T47D (cell line): Measurements from ENCODE around the gene PDCD6IP.

Experiments used
- DNase-seq, 2 experiments: peaks; one replicate each; pipeline versions ENCODE4 v3.0.0 to v3.0.0-alpha.2; 2011 to 2012; ENCODE audit warnings: low read depth in 1 of 2, low spot score in 1 of 2
- JUND ChIP-seq: IDR thresholded peaks from 2 replicates; pipeline ENCODE4 v1.6.1; 2012; ENCODE audit warnings: low read depth
- in situ Hi-C: cut with HindIII; loops from 2 replicates; pipeline ENCODE4 v1.10.0; 2016; ENCODE audit warnings: low sequenced_read_pairs, low pct_unique_long_range_greater_than_20kb

PDCD6IP gene

DNA sequence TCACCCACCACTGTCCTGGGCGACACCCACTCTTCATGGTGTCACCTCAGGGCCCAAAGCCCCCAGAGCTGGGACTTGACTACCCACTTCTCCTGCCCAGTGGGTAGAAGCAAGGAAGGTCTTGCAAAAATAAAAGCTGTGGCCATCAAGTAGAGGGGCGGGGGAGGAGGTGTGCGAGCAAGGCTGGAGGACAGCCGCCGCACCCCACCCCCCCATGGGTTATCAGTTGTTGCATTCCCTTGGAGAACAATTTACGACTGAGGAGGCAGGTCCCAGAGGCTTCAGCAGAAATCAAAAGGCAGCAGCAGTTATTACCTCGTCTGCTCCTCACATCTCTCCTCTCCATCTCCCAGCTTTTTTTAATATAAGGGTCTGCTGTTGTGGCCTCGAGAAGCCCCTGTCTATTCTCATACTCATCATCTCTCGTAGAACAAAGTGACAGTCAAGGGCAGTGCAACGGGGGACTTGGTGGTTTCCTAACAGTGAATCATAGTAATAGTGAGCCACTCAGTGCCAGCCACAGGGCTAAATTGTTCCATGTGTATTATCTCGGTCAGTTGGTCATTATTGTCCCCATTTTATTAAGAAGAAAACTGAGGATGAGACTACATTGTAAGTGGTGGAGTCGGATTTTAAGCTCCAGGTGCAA is 116.4 kb downstream of the PDCD6IP start:
- in situ Hi-C loops: no loop called here
- TF ChIP-seq JUND: no peak
- no peak for DNase-seq

DNA sequence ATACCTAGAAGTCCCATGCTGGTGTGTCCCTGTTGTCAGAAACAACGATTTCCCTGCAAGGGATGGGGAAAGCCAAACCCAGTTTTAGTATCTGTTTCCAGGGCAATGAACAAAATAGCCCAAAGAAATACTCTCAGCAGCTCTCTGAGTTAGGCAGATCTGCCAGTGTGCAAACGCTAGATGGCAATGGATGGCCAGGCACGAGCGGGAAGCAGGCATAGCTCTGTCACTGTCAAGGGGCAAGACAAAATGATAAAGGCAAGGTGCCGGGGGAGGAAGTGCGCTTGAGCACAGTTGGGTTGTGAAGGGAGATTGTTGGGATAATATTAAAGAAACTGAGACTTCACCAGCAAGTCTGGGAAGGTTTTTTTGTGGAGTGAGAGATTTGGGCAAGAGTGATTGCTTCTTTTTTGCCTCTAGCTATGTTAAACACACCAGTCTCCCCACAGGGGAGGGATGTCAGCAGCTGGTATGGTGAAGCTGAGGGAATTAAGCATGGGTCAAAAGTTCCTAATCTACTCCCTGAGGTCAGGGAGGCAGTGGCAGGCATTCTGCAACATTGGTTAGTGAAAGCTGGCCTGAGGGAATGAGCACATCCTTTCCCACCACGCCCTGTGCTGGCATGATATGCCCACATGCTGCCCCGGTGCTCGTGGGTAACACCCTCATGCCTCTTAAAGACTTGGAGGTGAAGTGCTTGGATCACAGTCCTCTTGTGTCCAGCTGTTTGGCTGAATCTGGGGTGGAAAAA is 117.5 kb downstream of the PDCD6IP start:
- in situ Hi-C loops: no loop called here
- peak; percentile 44 to 53 for DNase-seq
- TF ChIP-seq JUND: no peak

DNA sequence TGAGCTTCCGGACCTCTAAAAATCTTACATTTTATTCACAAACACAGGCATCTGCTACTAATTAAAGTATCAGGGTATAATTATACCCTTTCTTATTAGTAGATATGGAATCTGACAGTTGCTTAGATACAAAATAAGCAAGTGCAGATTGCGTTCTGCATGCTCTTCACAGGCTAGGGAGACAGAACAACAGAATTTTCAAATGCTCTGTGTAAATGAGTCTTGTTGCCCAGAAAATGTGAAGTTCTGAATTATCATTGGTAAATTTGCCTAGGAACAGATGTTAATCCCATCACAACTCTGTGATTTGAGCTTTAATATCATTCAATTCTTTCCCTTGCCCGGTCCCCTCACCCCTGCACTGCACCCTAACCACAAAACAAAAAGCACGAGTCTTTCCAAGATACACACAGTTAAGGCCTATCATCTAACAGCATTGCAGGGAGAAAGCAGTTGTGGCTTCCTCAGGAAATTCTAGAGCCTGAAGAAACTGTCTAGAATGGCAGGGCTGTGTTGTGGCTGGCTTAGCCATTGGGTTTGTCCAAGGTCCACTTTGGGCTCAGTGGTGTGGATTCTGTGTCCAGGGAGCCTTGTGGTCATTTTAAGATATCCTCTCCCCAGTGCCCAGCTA is 119.8 kb downstream of the PDCD6IP start:
- no peak for TF ChIP-seq JUND
- in situ Hi-C loops: no loop called here
- no peak for DNase-seq
